HepG2 (cell line): ENCODE measurements around the gene ZCCHC3. TPM values are rescaled to one million over a fixed set of nuclear protein-coding genes. Genes with fewer than 3 reads are reported as not detected.

ENCODE experiments used
- GTF2F1 ChIP-seq: fragments of 150-350 bp; IDR thresholded peaks from 2 replicates; pipeline ENCODE4 v1.6.1; 2014; ENCODE audit warnings: low read length
- HIVEP1 ChIP-seq: sonication (generic); formaldehyde crosslinking; IDR thresholded peaks from 2 replicates; pipeline ENCODE4 v1.4.0; 2020; ENCODE audit warnings: mild to moderate bottlenecking, missing genetic modification reagents
- PRDM4 ChIP-seq: sonication (generic); formaldehyde crosslinking; IDR thresholded peaks from 2 replicates; pipeline ENCODE4 v1.9.0; 2021; ENCODE audit warnings: missing genetic modification reagents, borderline replicate concordance
- polyA plus RNA-seq, 8 experiments: library from polyadenylated mRNA; depleted of rRNA in 3 of 8; stranded (reverse) in 7 of 8; unstranded in 1 of 8; fragments of >200 nt; fragmentation: Illumina TruSeq in 4 of 8; extraction: Trizol in 4 of 8; gene quantifications; 2 replicates each; pipeline versions ENCODE4 v1.2.1 to v1.2.3, GENCODE V29; 2011 to 2016; ENCODE audit warnings: low read depth in 4 of 8, missing spikeins in 1 of 8, mixed read lengths in 1 of 8; ENCODE audit not compliant: insufficient read depth in 1 of 8
- total RNA-seq, 5 experiments: library from RNA; depleted of rRNA; stranded (reverse); fragments of >200 nt; fragmentation: Illumina TruSeq; extraction: Trizol; gene quantifications; 2 replicates each; pipeline ENCODE4 v1.2.3, GENCODE V29; 2016; ENCODE audit warnings: low read depth in 1 of 5
- TF ChIP-seq, protein P1 (sequence below): sonication (generic); formaldehyde crosslinking; IDR thresholded peaks from 2 replicates; pipeline ENCODE4 v1.8.0; 2022; ENCODE audit warnings: mild to moderate bottlenecking, missing genetic modification reagents, borderline replicate concordance
- TF ChIP-seq, protein P2 (sequence below): sonication (generic); formaldehyde crosslinking; IDR thresholded peaks from 2 replicates; pipeline ENCODE4 v1.4.0; 2020; ENCODE audit warnings: missing genetic modification reagents, borderline replicate concordance

The ZCCHC3 gene
- total and polyA plus RNA-seq, 2 of the 13 experiments (the other 11 are each of a cell fraction or from before 2014, with no cell fraction given): 46.6 to 63.0 TPM

DNA sequence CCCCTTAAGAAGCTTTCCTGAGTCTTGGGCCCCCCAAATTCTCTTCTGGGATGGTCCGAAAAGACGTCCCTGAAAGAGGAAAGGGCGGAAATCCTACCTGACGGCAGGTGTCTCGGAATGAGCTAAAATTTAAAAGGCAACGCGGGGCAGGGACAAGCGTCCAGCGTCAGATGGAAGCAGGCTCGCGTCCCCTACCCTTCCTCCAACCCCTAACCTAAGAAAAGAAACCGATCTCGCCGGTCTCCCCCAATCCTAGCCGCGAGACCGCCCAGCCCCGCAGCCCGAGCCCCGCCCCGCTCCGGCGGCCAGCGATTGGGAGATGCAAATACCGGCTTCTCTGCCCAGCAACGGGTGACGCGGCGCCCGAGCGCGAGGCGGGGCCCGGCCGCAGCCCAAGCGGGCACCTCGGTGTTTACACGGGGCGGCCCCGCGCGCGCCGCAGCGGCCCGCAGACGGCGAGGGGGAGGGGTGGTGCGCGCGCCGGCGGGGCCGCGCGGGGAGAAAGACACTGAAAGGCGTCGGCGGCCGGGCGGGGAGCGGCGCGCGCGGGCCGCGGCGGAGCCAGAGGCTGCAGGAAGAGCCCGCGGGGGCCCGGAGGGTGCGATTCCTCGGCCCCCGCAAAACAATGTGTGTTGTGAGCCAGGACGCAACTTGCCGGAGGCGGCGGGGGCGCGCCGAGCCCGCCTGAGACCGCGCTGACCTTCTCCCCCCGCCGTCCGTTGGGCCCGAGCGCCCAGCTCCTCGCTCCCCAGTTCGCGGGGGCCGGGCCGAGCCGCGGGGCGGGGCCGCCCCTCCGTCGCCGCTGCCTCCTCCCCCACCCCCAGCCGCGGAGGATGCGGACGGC is 27.9 kb downstream of the ZCCHC3 start, which contains the start of gene SOX12 (continued):
- TF ChIP-seq, protein P1, sequence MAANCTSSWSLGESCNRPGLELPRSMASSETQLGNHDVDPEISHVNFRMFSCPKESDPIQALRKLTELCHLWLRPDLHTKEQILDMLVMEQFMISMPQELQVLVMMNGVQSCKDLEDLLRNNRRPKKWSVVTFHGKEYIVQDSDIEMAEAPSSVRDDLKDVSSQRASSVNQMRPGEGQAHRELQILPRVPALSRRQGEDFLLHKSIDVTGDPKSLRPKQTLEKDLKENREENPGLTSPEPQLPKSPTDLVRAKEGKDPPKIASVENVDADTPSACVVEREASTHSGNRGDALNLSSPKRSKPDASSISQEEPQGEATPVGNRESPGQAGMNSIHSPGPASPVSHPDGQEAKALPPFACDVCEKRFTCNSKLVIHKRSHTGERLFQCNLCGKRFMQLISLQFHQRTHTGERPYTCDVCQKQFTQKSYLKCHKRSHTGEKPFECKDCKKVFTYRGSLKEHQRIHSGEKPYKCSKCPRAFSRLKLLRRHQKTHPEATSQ (CRISPR knock-in tag): peak; percentile 76; the same call in 1 of the 2 replicates
- TF ChIP-seq GTF2F1: no peak
- TF ChIP-seq, protein P2, sequence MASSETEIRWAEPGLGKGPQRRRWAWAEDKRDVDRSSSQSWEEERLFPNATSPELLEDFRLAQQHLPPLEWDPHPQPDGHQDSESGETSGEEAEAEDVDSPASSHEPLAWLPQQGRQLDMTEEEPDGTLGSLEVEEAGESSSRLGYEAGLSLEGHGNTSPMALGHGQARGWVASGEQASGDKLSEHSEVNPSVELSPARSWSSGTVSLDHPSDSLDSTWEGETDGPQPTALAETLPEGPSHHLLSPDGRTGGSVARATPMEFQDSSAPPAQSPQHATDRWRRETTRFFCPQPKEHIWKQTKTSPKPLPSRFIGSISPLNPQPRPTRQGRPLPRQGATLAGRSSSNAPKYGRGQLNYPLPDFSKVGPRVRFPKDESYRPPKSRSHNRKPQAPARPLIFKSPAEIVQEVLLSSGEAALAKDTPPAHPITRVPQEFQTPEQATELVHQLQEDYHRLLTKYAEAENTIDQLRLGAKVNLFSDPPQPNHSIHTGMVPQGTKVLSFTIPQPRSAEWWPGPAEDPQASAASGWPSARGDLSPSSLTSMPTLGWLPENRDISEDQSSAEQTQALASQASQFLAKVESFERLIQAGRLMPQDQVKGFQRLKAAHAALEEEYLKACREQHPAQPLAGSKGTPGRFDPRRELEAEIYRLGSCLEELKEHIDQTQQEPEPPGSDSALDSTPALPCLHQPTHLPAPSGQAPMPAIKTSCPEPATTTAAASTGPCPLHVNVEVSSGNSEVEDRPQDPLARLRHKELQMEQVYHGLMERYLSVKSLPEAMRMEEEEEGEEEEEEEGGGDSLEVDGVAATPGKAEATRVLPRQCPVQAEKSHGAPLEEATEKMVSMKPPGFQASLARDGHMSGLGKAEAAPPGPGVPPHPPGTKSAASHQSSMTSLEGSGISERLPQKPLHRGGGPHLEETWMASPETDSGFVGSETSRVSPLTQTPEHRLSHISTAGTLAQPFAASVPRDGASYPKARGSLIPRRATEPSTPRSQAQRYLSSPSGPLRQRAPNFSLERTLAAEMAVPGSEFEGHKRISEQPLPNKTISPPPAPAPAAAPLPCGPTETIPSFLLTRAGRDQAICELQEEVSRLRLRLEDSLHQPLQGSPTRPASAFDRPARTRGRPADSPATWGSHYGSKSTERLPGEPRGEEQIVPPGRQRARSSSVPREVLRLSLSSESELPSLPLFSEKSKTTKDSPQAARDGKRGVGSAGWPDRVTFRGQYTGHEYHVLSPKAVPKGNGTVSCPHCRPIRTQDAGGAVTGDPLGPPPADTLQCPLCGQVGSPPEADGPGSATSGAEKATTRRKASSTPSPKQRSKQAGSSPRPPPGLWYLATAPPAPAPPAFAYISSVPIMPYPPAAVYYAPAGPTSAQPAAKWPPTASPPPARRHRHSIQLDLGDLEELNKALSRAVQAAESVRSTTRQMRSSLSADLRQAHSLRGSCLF (CRISPR knock-in tag): no peak
- TF ChIP-seq PRDM4 (CRISPR knock-in tag): no peak
- TF ChIP-seq HIVEP1 (CRISPR knock-in tag): no peak
- TF ChIP-seq, all 625 proteins: peak for 232
